HG03378 (cell line): ENCODE data around the gene EPAS1.

Experiments
- ATAC-seq: cut with Tn5 transposase; IDR thresholded peaks from one replicate; pipeline ENCODE4 v1.9.1; 2021; ENCODE audit warnings: mild to moderate bottlenecking, moderate library complexity; ENCODE audit not compliant: unreplicated experiment

Gene EPAS1

GRCh38 chr2:46380038-46380940 is 83.1 kb downstream of the EPAS1 start:
- ATAC-seq: no peak

DNA sequence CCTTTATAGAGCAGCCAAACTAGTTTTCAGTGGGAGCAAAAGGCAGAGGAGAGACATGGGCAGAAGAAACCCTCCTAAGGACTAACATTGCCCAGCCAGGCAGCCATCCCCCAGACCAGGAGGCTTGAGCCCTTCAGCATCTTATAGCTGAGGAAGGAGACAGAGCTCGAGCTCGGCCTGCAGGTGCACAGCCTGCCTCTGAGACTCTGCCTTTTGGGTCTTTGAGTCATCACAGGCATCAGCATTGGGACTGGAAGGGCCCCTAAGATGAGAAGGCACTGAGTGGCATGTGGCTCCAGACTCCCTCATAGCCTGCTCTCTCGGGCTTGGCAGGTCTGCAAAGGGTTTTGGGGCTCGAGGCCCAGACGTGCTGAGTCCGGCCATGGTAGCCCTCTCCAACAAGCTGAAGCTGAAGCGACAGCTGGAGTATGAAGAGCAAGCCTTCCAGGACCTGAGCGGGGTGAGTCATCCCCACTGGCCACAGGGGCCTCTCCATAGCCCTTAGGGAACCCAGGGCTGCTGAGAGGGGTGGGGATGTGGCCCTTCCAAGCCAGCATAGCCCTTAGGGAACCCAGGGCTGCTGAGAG is 84.1 kb downstream of the EPAS1 start:
- ATAC-seq: no peak

GRCh38 chr2:46381871-46382270 is 84.7 kb downstream of the EPAS1 start:
- ATAC-seq: no peak

GRCh38 chr2:46382331-46383112 is 85.3 kb downstream of the EPAS1 start:
- ATAC-seq: no peak

DNA sequence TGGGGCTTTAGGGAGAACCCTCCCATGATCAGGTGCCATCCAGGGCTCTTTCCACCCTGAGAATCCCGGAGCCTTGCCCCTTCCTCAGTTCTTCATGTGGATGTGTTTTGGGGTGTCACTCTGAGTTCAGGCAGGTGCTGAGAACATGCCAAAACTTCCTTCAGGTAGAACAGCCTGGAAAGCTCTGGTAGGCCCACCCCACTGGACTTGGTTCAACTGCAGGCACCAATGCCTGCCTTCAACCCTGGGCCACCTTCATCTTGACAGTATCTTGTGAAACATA is 85.8 kb downstream of the EPAS1 start:
- ATAC-seq: no peak

GRCh38 chr2:46383784-46384456 is 86.7 kb downstream of the EPAS1 start:
- no peak for ATAC-seq

GRCh38 chr2:46384457-46384815 is 87.2 kb downstream of the EPAS1 start:
- no peak for ATAC-seq

DNA sequence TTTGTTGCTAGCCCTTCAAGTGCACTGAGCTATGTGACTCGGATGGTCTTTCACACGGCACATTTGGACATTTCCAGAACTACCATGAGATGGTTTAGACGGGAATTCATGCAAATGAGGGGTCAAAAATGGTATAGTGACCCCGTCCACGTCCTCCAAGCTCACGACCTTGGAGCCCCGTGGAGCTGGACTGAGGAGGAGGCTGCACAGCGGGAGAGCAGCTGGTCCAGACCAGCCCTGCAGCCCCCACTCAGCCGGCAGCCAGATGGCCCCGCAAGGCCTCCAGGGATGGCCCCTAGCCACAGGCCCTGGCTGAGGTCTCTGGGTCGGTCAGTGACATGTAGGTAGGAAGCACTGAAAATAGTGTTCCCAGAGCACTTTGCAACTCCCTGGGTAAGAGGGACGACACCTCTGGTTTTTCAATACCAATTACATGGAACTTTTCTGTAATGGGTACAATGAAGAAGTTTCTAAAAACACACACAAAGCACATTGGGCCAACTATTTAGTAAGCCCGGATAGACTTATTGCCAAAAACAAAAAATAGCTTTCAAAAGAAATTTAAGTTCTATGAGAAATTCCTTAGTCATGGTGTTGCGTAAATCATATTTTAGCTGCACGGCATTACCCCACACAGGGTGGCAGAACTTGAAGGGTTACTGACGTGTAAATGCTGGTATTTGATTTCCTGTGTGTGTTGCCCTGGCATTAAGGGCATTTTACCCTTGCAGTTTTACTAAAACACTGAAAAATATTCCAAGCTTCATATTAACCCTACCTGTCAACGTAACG is 88.8 kb downstream of the EPAS1 start:
- ATAC-seq: no peak

DNA sequence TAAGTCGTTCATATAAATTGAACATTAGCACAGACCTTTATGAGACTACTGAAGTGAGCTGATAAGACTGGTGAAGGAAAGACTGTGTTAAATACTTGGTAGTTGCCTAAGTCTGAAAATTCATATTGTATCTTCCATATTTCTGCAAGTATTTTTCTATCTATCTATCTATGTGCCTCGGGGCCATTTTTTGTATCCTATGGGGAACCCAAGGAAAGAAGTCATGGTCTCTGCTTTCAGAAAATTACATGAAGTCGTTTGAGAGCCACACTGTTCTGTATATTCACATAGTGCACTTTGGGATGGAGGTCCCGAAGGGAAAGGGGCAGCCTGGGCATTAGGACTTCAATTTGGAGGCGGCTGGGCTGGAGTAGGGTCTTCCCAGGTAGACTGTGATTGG is 89.6 kb downstream of the EPAS1 start:
- no peak for ATAC-seq

- no peak for ATAC-seq
Measured at GRCh38 chr2:46387292-46387691, 90.1 kb downstream of the EPAS1 start.

- no peak for ATAC-seq
Measured at GRCh38 chr2:46387886-46388515, 90.8 kb downstream of the EPAS1 start.

- no peak for ATAC-seq
Measured at GRCh38 chr2:46388881-46389280, 91.7 kb downstream of the EPAS1 start.

DNA sequence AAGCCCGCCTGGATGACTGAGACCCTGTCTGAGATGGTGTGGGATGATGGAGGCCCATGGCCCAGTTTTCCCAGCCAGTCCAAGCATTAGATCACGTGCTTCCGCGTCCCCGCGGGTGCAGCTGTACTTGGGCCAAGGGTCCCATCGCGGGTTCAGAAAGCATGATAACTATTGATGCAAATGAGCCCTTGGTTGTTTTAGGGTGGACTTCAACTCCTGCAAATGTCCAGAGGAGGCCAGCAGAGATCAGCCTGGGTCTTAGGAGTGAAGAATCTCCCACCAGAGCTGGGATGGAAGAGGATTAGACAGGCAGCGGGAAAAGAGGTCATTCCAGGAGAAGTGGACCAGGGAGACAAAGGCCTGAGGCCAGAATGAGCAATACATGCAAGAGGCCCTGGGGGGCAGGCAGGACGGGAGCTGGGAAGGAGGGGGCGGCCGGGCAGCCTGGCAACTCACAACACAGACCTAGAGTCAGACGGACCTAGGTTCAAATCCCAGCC is 92.3 kb downstream of the EPAS1 start:
- no peak for ATAC-seq

GRCh38 chr2:46390036-46390435 is 92.8 kb downstream of the EPAS1 start:
- no peak for ATAC-seq

GRCh38 chr2:46390901-46391395 is 93.7 kb downstream of the EPAS1 start:
- no peak for ATAC-seq

GRCh38 chr2:46392561-46393346 is 95.5 kb downstream of the EPAS1 start:
- ATAC-seq: no peak

GRCh38 chr2:46393347-46393820 is 96.2 kb downstream of the EPAS1 start:
- ATAC-seq: no peak

DNA sequence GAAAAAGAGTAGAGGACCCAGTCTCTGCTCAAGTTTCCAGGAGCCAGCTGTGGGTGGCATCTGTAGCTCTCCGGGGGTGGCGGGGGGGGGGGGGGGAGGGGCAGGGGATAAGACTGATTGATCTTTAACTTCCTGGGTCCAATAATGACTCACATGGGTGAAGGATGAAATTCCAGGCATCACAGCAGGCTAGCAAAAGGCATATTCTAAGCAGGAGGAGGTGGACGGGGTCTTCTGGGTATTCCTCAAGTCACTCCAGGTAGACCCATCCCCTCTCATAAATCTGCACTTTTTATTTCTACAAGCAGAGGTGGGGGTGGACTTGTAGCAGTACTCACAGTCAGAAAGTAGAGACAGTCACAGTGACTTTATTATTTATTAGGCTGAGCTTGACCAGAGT is 96.7 kb downstream of the EPAS1 start:
- no peak for ATAC-seq
